Body of pancreas (tissue), 4 donors: Measurements from ENCODE around the gene CCR9. TPM values are rescaled to one million over a fixed set of nuclear protein-coding genes. Genes with fewer than 3 reads are reported as not detected.

Source experiments
- ATAC-seq: fragments of 150-250 bp; one replicate; pipeline ENCODE4 v1.9.1; 2016
- DNase-seq, 4 donors: peaks; one replicate each; pipeline ENCODE4 v3.0.0-alpha.2; 2019
- H3K27ac ChIP-seq, 4 donors: fragments of 200-600 bp; sonication (generic); 1 replicate in 3 of 4; 2 replicates in 1 of 4; pipeline versions ENCODE4 v1.5.1 to v1.6.1; 2016 to 2019; ENCODE audit warnings: mild to moderate bottlenecking in 1 of 4, mixed read lengths in 1 of 4, moderate library complexity in 1 of 4
- H3K27me3 ChIP-seq, 2 donors: fragments of 200-600 bp; sonication (generic); one replicate each; pipeline ENCODE4 v1.6.0; 2016; ENCODE audit warnings: mild to moderate bottlenecking in 1 of 2
- H3K36me3 ChIP-seq, 2 donors: fragments of 200-600 bp; sonication (generic); replicated peaks in 1 of 2; 2 replicates each; pipeline ENCODE4 v1.5.1; 2016; ENCODE audit warnings: low read depth in 2 of 2; ENCODE audit not compliant: insufficient read depth in 1 of 2
- H3K4me1 ChIP-seq: fragments of 200-600 bp; sonication (generic); one replicate; pipeline ENCODE4 v1.6.0; 2016
- H3K4me3 ChIP-seq, 2 donors: fragments of 200-600 bp; sonication (generic); 1 replicate in 1 of 2; 2 replicates in 1 of 2; pipeline ENCODE4 v1.5.1; 2016 to 2019
- H3K9me3 ChIP-seq, 3 donors: fragments of 200-600 bp; sonication (generic); 1 replicate in 2 of 3; 2 replicates in 1 of 3; pipeline ENCODE4 v1.5.1; 2016
- POLR2A ChIP-seq, 3 donors: fragments of 450-650 bp; IDR thresholded peaks; one replicate each; pipeline ENCODE4 v1.6.1; 2016; ENCODE audit warnings: antibody characterized with exemption in 3 of 3, mild to moderate bottlenecking in 2 of 3
- WGBS, 2 donors: methylation state at CpG; one replicate each; pipeline ENCODE4 v1.1.5; 2017; 5-methylcytosine and 5-hydroxymethylcytosine counted together
- intact Hi-C: fragments of 100-400 bp; cut with DNase I; formaldehyde crosslinking; loops from one replicate; pipeline ENCODE4 v1.15.1; 2023
- total RNA-seq, 2 donors: library from RNA; depleted of rRNA; stranded (reverse); fragments of >200 nt; gene quantifications; one replicate each; pipeline ENCODE4 v1.1.0, GENCODE V29; 2016
- TF ChIP-seq, protein P1 (sequence below), 7 experiments: fragments of 450-650 bp in 4 of 7; fragments of 200-600 bp in 3 of 7; sonication (generic) in 3 of 7; IDR thresholded peaks; one replicate each; pipeline ENCODE4 v1.5.1; 2016 to 2019; ENCODE audit warnings: antibody characterized with exemption in 7 of 7

The CCR9 gene
- total RNA-seq, 2 donors from 2014 or later = not detected

- no peaks in the 10 kb centered on the region for H3K9me3 ChIP-seq
- no peak for TF ChIP-seq POLR2A (IDR thresholded peaks at IDR 0.05)
- TF ChIP-seq, protein P1, sequence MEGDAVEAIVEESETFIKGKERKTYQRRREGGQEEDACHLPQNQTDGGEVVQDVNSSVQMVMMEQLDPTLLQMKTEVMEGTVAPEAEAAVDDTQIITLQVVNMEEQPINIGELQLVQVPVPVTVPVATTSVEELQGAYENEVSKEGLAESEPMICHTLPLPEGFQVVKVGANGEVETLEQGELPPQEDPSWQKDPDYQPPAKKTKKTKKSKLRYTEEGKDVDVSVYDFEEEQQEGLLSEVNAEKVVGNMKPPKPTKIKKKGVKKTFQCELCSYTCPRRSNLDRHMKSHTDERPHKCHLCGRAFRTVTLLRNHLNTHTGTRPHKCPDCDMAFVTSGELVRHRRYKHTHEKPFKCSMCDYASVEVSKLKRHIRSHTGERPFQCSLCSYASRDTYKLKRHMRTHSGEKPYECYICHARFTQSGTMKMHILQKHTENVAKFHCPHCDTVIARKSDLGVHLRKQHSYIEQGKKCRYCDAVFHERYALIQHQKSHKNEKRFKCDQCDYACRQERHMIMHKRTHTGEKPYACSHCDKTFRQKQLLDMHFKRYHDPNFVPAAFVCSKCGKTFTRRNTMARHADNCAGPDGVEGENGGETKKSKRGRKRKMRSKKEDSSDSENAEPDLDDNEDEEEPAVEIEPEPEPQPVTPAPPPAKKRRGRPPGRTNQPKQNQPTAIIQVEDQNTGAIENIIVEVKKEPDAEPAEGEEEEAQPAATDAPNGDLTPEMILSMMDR (IDR thresholded peaks at IDR 0.05) = no peak
- H3K27ac ChIP-seq = no peak overlapping the region
- DNase-seq = no peak
- H3K27me3 ChIP-seq = no peaks in the 10 kb centered on the region
- ATAC-seq = no peak
- peaks cover 7 to 32% of the 10 kb centered on the region in 2 donors for H3K36me3 ChIP-seq
- no peaks in the 10 kb centered on the region for H3K4me1 ChIP-seq
- H3K4me3 ChIP-seq = no peak overlapping the region
- intact Hi-C loops = no loop called here
- 87 to 93% methylated on average over 8 to 14 of the region's 14 CpGs for WGBS, 2 donors
Measured at GRCh38 chr3:45921158-45922038, 35.1 kb downstream of the CCR9 start.

DNA sequence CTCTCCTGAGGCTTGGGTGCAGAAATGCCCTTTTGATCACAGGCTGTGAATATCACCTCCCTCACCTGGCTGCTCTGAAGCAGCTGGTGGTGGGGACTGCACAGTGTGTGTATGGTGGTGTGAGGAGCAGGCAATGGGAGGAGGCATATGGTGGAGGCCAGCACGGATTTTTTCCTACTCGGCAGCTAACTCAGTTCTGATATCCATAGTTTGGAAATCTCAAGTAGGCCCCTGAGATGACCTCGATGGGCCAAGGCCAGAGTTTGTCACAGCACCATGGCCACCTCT, 35.6 kb downstream of the CCR9 start:
- Histone ChIP-seq H3K36me3 (peaks cover 7 to 32% of the 10 kb centered on the region in 2 donors), H3K27ac (no peak overlapping the region), H3K4me1 (no peaks in the 10 kb centered on the region), H3K9me3 (no peaks in the 10 kb centered on the region), H3K27me3 (no peaks in the 10 kb centered on the region), H3K4me3 (no peak overlapping the region)
- no peak for TF ChIP-seq POLR2A (IDR thresholded peaks at IDR 0.05)
- TF ChIP-seq, protein P1 (IDR thresholded peaks at IDR 0.05) = no peak
- intact Hi-C loops = no loop called here
- 76 to 95% methylated on average over 3 of the region's 3 CpGs for WGBS, 2 donors
- DNase-seq (no peak), ATAC-seq (no peak)

- Histone ChIP-seq H3K36me3 (peaks cover 11 to 37% of the 10 kb centered on the region in 2 donors), H3K27ac (no peak overlapping the region), H3K27me3 (no peaks in the 10 kb centered on the region), H3K4me1 (no peaks in the 10 kb centered on the region), H3K9me3 (no peaks in the 10 kb centered on the region), H3K4me3 (no peak overlapping the region)
- ATAC-seq (no peak), DNase-seq (no peak)
- TF ChIP-seq POLR2A (IDR thresholded peaks at IDR 0.05) = no peak
- TF ChIP-seq, protein P1 (IDR thresholded peaks at IDR 0.05) = no peak
- intact Hi-C loops = no loop called here
- 92 to 95% methylated on average over 4 of the region's 4 CpGs for WGBS, 2 donors
Measured at GRCh38 chr3:45922950-45923590, 36.7 kb downstream of the CCR9 start.

- DNase-seq (no peak), ATAC-seq (no peak)
- Histone ChIP-seq H3K27ac (no peak overlapping the region), H3K36me3 (peaks cover 11 to 40% of the 10 kb centered on the region in 2 donors), H3K27me3 (no peaks in the 10 kb centered on the region), H3K9me3 (no peaks in the 10 kb centered on the region), H3K4me1 (no peaks in the 10 kb centered on the region), H3K4me3 (no peak overlapping the region)
- 65 to 86% methylated on average over 2 to 3 of the region's 3 CpGs for WGBS, 2 donors
- intact Hi-C loops = no loop called here
- TF ChIP-seq, protein P1 (IDR thresholded peaks at IDR 0.05) = no peak
- no peak for TF ChIP-seq POLR2A (IDR thresholded peaks at IDR 0.05)
Measured at GRCh38 chr3:45923755-45924154, 37.4 kb downstream of the CCR9 start.
